ENCODE results near the gene WNK3.

DNA sequence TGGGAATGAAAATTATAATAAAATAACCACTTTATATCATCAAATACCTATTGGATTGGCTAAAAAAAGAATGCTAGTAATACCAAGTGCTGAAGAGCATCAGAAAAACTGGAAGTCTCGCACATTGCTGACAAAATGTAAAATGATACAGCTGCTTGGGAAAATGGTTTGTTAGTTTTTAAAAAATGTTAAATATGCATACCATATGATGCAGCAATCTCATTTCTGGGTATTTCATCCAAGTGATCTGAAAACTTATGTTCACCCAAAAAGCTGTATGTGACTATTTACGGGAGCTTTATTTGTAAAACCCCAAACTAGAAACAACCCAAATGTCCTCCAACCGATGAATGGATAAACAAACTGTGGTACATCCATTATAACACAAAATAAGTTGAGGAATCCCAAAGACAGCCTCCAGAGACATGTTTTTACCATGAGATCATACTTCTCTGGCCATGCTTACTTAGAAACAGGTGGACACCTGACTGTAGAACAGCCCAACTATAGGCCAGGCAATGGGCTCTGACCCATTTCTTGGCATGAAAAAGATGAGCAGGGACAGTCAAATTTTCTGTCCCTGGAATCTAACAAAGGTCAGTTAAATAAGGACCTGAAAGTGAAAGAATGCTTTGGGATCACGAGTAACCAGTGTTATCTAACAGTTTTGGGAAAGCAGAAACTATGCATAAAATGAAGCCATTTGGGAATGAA lies 127.3 kb downstream of the WNK3 start:
- TF ChIP-seq, protein P1, sequence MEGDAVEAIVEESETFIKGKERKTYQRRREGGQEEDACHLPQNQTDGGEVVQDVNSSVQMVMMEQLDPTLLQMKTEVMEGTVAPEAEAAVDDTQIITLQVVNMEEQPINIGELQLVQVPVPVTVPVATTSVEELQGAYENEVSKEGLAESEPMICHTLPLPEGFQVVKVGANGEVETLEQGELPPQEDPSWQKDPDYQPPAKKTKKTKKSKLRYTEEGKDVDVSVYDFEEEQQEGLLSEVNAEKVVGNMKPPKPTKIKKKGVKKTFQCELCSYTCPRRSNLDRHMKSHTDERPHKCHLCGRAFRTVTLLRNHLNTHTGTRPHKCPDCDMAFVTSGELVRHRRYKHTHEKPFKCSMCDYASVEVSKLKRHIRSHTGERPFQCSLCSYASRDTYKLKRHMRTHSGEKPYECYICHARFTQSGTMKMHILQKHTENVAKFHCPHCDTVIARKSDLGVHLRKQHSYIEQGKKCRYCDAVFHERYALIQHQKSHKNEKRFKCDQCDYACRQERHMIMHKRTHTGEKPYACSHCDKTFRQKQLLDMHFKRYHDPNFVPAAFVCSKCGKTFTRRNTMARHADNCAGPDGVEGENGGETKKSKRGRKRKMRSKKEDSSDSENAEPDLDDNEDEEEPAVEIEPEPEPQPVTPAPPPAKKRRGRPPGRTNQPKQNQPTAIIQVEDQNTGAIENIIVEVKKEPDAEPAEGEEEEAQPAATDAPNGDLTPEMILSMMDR (IDR thresholded peaks at IDR 0.05 in 2 of 3, conservative IDR thresholded peaks at IDR 0.05 in 1 of 3; ENCODE audit: control insufficient read depth in 2 of 3, extremely low read depth in 1 of 3, insufficient read depth in 1 of 3, low read depth in 3 of 3, low read length in 3 of 3), result no peak
- TF ChIP-seq POLR2A (IDR thresholded peaks at IDR 0.05; ENCODE audit: low read depth, low read length) (no peak), RCOR1 (conservative IDR thresholded peaks at IDR 0.05; ENCODE audit: low read depth, low read length) (no peak), EED (IDR thresholded peaks at IDR 0.05; ENCODE audit: low read depth) (no peak), TBL1XR1 (IDR thresholded peaks at IDR 0.05; ENCODE audit: low read depth, low read length) (no peak), BCL11A (IDR thresholded peaks at IDR 0.05; ENCODE audit: low read depth, low read length) (no peak), LARP7 (IDR thresholded peaks at IDR 0.05) (no peak), RB1 (IDR thresholded peaks at IDR 0.05; ENCODE audit: borderline replicate concordance) (no peak), NBN (IDR thresholded peaks at IDR 0.05) (no peak), TAF1 (IDR thresholded peaks at IDR 0.05; ENCODE audit: borderline replicate concordance, low read depth, low read length) (no peak)
- TF ChIP-seq, protein P2, sequence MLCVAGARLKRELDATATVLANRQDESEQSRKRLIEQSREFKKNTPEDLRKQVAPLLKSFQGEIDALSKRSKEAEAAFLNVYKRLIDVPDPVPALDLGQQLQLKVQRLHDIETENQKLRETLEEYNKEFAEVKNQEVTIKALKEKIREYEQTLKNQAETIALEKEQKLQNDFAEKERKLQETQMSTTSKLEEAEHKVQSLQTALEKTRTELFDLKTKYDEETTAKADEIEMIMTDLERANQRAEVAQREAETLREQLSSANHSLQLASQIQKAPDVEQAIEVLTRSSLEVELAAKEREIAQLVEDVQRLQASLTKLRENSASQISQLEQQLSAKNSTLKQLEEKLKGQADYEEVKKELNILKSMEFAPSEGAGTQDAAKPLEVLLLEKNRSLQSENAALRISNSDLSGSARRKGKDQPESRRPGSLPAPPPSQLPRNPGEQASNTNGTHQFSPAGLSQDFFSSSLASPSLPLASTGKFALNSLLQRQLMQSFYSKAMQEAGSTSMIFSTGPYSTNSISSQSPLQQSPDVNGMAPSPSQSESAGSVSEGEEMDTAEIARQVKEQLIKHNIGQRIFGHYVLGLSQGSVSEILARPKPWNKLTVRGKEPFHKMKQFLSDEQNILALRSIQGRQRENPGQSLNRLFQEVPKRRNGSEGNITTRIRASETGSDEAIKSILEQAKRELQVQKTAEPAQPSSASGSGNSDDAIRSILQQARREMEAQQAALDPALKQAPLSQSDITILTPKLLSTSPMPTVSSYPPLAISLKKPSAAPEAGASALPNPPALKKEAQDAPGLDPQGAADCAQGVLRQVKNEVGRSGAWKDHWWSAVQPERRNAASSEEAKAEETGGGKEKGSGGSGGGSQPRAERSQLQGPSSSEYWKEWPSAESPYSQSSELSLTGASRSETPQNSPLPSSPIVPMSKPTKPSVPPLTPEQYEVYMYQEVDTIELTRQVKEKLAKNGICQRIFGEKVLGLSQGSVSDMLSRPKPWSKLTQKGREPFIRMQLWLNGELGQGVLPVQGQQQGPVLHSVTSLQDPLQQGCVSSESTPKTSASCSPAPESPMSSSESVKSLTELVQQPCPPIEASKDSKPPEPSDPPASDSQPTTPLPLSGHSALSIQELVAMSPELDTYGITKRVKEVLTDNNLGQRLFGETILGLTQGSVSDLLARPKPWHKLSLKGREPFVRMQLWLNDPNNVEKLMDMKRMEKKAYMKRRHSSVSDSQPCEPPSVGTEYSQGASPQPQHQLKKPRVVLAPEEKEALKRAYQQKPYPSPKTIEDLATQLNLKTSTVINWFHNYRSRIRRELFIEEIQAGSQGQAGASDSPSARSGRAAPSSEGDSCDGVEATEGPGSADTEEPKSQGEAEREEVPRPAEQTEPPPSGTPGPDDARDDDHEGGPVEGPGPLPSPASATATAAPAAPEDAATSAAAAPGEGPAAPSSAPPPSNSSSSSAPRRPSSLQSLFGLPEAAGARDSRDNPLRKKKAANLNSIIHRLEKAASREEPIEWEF (IDR thresholded peaks at IDR 0.05; ENCODE audit: insufficient replicate concordance, low read depth, low read length), result no peak
- TF ChIP-seq, protein P3, sequence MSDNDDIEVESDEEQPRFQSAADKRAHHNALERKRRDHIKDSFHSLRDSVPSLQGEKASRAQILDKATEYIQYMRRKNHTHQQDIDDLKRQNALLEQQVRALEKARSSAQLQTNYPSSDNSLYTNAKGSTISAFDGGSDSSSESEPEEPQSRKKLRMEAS (IDR thresholded peaks at IDR 0.05; ENCODE audit: low read depth, low read length), result no peak

Data from GM12878 (cell line).